Measurements from ENCODE around the gene CABP4.
"Not testable (repeated sequence)": the region's sequence is repeated elsewhere in the genome, so short reads cannot be mapped to it uniquely, and the experiment has no call there.

The CABP4 gene

GRCh38 chr11:67419325-67420049 is 35.7 kb upstream of the CABP4 start:
- no peak for DNase-seq (ENCODE audit: low read depth in 2 of 3, low spot score in 1 of 3)

- no peak for DNase-seq (ENCODE audit: low read depth in 2 of 3, low spot score in 1 of 3)
These were observed 35.0 kb upstream of the CABP4 start for GRCh38 chr11:67420147-67420645.

GRCh38 chr11:67420646-67421429 is 34.3 kb upstream of the CABP4 start:
- peak; percentile 97 to 99 (median 97) for DNase-seq (ENCODE audit: low read depth in 2 of 3, low spot score in 1 of 3)

GRCh38 chr11:67421430-67422031 is 33.6 kb upstream of the CABP4 start:
- no peak for DNase-seq (ENCODE audit: low read depth in 2 of 3, low spot score in 1 of 3)

- no peak for DNase-seq (ENCODE audit: low read depth in 2 of 3, low spot score in 1 of 3)
These were observed 32.3 kb upstream of the CABP4 start for GRCh38 chr11:67422891-67423290.

GRCh38 chr11:67423466-67423865 is 31.7 kb upstream of the CABP4 start:
- no peak for DNase-seq (ENCODE audit: low read depth in 2 of 3, low spot score in 1 of 3)

- no peak for DNase-seq (ENCODE audit: low read depth in 2 of 3, low spot score in 1 of 3)
These were observed 31.1 kb upstream of the CABP4 start for GRCh38 chr11:67423891-67424613.

GRCh38 chr11:67427364-67427859 is 27.7 kb upstream of the CABP4 start:
- DNase-seq (ENCODE audit: low read depth in 2 of 3, low spot score in 1 of 3), result not testable (repeated sequence)

GRCh38 chr11:67428052-67429001 is 26.8 kb upstream of the CABP4 start, which contains the start of gene RPS6KB2:
TSS of gene RPS6KB2 (plus strand) at chr11:67428494. CDS start at chr11:67428546, 52 bp downstream.
- DNase-seq (ENCODE audit: low read depth in 2 of 3, low spot score in 1 of 3), result peak; percentile 98 to 100 (median 98)

- DNase-seq (ENCODE audit: low read depth in 2 of 3, low spot score in 1 of 3), result no peak
These were observed 26.0 kb upstream of the CABP4 start for GRCh38 chr11:67429038-67429668.

GRCh38 chr11:67429722-67430121 is 25.4 kb upstream of the CABP4 start:
- no peak for DNase-seq (ENCODE audit: low read depth in 2 of 3, low spot score in 1 of 3)

- DNase-seq (ENCODE audit: low read depth in 2 of 3, low spot score in 1 of 3), result no peak
These were observed 23.6 kb upstream of the CABP4 start for GRCh38 chr11:67431346-67432249.

GRCh38 chr11:67432655-67433349 is 22.4 kb upstream of the CABP4 start:
- DNase-seq (ENCODE audit: low read depth in 2 of 3, low spot score in 1 of 3), result no peak

GRCh38 chr11:67433536-67434394 is 21.4 kb upstream of the CABP4 start:
- no peak for DNase-seq (ENCODE audit: low read depth in 2 of 3, low spot score in 1 of 3)

GRCh38 chr11:67434395-67434881 is 20.7 kb upstream of the CABP4 start:
- DNase-seq (ENCODE audit: low read depth in 2 of 3, low spot score in 1 of 3), result no peak

- no peak for DNase-seq (ENCODE audit: low read depth in 2 of 3, low spot score in 1 of 3)
These were observed 20.0 kb upstream of the CABP4 start for GRCh38 chr11:67435031-67435726.
